GM18907 (cell line): ENCODE results near the gene SPOP.
"Not testable (repeated sequence)": the region's sequence is repeated elsewhere in the genome, so short reads cannot be mapped to it uniquely, and the experiment has no call there.

Source experiments
- ATAC-seq: cut with Tn5 transposase; IDR thresholded peaks from one replicate; pipeline ENCODE4 v1.9.1; 2021; ENCODE audit warnings: mild to moderate bottlenecking, moderate library complexity; ENCODE audit not compliant: unreplicated experiment

Gene SPOP

DNA sequence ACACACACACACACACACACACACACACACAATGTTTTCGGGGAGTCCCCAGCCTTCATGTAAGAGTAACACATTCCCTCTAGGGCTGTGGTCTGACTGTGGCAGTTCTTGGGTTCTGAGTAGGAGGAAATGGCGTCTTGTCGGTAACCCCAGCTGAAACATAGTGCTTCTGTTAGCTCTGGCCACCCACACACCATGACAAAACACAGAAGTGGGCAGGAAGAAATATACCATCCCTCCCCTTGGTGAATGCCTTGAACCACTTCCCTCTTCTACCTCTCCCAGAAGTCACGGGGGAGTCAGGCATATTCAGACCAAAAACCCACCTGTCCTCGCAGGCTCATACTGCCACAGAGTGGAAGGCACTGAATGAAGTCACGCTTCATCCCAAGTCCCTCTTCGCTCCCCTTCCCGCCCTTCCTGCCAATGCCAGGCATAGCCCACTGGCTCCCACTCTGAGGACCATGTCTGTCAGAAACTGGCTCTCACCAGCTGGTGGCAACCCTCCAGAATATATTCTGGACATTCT, 18.4 kb upstream of the SPOP start:
- no peak for ATAC-seq

DNA sequence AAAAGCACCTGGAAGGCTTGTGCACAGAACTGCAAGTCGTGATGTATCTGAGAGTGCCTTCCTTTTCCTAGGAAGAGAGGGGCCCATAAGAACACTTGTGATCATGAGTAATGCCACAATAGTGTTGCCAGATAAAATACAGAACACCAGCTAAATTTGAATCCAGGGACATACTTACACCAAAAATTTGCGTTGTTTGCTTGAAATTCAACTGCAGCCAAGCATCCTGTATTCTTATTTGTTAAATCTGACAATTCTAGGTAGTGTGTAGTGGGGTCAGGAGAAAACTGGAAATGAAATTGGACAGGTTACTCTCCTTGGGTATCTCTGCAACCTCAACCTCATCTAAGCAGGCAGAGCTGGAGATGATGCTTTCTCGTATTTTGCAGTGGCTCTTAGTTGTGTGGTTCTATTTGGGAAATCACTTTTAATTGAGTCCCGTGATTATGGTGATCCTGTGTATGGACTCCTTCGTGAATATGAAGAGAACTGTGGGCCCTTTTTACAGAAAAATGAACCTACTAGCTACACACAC, 17.9 kb upstream of the SPOP start:
- no peak for ATAC-seq

DNA sequence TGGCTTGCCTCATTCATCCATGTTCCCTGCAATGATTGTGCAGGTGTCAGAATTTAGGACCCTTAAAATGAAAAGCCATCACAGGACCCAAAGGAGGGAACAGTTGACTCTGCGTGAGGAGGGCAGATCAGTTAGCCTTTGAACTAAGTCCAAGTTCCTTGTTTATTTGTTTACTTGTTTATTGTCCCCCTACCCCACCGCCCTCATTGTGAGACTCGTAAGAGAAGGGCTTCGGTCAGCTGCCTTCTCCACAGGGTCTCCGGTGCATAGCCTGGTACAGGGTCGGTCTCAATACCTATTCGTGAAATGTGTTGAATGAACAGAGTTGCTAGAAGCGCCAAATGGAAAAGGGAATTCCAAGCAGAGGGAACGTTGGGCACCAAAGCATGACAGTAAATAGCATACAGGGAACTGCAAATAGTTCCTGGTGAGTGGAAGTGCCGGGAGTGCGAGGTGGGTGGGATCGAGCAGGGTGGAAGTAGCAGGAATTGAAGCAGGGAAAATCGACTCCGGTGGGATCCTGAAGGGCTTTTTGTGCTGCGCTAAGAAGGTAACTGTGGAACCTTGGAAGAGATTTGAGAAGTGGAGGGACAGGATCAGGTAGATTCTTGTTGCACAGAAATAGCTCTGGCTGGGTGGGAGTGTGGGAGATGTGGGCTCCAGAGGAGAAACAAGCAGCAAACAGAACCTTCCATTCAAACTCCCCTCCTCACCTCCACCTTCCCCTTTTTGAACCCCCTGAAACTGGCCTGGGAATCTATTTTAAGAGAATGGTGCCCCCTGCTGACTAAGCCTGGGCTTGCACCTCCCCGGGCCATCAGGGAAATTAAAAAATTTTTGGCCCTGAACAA, 17.2 kb upstream of the SPOP start:
- no peak for ATAC-seq

DNA sequence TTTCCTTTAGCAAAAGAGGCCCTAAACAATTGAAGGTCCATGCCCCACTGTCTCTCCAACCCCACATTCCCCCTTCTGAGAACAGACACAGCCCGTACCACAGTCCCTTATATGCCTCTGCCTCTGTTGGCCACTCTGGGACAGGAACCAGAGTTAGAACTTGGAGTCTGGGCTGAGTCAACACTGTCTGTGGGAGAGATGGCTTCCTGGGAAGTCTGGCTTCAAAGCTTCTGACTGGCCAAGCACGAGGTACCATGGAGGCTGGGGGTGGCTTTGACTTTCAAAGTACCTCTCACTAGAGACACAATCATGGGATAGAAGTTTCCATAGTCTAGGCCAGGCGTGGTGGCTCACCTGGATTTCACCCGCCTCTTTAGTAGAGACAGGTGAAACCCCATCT, 14.9 kb upstream of the SPOP start:
- ATAC-seq: no peak

DNA sequence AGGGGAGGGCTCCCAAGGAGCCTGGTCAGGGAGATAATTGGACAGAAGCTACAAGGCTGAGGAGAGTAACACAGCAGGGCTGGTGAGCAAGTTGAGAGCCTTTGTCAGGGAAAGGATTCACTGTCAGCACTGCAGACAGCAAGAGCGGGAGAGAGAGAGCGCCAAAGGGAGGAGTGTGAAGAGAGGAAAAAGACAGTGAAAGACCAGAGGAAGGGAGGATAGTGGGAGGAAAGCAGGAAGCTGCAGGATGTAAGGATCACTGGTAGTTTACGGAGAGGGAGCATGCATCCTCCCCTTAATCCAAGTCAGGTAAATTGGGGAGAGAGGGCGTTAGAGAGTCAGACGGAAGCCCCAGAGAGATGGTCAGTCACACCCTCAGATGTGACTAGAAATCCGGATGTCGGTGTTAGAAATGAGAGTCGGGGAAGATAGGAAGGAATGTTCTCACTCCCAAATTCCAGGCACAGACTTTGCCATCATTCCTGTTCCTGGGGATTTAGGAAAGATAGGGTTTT, 13.8 kb upstream of the SPOP start:
- ATAC-seq: no peak

DNA sequence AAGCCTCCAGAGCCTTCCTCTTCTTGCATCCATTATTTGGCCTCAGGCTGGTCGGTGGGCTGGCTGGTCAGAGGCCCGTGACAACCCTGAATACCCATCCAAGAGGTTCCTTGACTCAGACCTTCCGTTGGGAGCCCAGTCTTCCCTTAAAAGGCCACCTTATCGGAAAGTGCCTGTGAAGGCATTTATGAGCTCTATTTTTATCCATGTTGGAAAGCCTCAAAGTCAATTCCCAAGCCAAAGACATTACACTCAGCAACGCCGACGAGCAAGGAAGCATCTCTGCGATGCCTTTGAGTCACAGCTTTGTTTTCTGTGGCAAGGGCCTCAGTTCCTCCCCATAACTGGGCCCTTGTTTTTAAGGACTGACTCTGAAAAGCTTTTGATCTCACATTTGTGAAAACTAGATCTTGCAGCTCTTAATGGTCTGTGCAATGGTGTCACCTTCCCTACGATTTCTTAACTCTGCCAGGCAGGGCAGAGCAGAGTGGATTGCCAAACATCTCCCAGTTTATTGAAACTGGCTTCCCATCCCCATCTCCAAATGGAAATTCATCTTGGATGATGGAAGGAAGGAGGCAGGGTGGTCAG, 13.3 kb upstream of the SPOP start:
- no peak for ATAC-seq

DNA sequence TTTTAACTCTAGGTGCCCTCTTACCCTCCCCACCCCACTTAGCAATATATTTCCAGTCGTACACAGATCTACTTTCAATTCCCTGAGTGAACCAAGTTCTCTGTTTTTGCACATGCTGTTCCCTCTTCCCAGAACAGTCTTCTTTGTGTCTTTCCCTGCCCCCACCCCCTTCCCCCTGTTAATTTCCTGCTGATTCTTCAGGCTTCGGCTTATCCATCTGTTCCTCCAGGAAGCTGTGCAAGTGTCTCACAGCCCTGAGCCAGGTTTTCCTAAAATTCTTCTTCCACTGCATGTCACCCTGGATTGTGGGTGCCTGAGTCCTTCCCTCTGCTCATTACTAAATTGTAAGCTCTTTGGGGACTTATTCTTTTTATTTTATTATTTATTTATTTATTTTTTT, 12.4 kb upstream of the SPOP start:
- ATAC-seq: no peak

DNA sequence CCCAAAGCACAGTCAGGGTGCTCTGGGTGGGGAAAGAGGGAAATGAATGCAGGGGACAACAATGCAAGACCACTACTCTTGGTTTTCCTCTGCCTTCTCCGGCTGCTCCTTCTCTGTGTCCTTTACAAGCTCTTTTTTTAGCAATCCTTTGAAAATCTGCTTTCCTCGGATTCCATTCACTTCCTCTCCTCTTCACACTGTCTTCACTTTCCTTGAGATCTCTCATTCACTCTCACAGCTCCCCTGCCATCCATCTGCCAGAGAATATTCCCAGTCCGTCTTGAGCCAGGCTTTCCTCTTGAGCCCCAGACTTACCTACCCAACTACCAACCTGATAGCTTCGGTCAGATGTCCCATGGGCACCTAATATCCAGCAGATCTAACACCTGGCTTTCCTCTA, 11.0 kb upstream of the SPOP start:
- ATAC-seq: no peak

DNA sequence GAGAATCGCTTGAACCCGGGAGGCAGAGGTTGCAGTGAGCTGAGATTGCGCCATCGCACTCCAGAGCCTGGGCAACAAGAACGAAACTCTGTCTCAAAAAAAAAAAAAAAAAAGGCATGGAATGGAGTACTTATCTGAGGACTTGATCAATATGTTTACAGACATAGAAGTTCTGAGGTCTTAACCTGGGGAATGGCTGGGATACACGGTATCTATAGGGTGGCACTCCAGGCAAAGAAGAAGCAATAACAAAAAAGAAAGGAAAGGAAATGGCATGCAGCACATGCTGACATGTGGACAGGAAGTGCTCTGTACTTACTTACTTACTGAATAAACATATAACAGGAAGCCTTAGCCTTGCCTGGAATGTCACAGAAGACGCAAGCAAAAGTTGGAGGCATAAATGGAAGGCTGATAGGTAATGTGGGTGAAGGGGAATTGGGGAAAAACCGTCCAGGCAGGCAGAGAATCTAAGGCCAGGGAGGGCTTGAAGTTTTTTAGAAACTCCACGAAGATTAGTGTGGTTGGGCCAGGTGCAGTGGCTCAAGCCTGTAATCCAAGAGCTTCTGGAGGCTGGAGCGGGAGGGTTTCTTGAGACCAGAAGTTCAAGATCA, 10.1 kb upstream of the SPOP start:
- no peak for ATAC-seq

DNA sequence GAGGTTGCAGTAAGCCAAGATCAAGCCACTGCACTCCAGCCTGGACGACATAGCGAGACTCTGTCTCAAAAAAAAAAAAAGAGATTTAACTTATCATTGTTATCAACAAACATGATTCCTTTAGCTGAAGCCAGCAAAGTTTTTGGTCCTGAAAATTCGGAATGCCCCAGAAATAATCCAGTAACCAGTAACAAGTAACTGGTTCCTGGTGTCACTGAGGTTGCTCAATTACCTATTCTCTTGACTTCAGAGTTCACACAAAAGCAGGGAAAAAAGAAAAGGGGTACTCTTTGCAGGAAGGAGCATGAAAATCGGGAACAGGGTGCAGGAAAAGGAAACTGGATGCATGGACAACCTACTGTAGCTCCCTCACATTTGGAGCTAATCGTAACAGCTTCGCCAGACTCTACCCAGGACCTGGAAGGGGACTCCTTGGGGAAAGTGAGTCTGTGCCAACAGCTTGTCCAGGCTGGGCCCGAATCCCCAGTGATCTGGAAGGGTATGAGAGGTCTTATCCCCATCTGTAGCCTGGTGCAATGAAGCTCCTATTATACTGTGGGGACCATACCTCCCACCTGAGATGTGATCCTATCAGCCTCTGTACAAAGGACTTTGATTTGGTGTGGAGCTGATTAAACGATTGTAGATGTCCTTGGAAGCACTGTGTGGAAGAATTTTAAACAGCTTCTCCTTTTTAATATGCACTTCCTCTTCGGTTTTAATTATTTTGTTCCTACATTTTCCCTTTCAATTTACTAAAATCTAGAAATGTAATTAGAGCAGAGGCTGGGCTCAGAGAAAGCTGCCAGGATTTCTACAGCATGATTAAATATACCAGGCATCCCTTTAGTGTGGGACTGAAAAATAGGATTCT, 3.4 kb upstream of the SPOP start:
- no peak for ATAC-seq

DNA sequence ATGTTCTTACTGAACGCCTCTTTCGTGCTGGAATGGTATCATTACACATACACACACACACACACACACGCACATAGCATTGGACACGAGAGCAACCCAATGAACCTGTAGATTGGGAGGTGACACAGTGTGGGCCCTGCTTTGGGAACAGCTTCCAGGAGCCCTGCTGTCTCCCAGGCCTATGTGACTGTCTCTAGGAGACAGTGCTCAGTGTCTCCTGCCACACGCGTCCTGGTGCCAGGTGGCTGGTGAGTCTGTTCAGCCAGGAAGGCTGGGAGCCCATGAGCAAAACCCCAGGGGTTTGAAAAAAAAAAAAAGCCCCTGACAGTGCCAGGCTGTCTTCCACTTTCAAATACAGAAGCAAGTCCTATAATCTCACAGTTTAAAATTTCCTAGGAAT, 2.4 kb upstream of the SPOP start:
- no peak for ATAC-seq

DNA sequence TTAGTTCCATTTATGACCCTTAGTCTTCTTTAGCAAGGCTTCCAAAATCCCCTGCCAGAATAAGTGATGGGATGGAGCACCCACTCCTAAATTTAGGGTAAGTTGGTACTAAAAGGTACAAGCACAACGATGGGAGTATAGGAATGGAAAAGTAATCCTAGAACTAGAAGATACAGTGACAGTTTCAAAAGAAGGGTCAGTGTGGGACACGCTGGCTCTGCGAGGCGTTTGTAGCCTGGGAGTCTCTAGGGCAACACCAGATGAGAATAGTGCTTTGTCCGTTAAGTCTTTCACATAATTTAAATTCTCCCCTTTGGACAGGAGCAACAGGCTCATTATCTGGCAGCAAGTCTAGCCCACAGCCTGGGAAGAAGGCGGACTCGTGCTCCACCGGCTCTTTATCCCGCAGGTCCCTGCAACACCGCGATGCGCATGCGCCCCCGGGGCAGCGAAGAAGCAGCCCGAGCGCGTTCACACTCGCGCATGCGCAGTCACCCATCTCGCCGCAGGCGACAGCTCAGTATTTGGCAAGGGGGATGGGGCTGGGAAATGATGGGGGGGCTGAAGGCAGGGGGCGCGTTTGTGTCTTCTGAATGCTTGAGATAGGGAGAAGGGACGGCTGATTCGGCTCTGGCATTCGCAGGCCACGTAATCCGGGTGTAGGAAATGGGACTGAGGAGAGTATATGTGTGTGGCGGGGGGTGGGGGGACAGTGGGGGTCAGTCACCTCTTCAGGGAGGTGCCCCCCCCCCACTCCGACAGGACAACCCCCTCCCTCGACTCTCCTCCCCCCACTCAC, 564 bp downstream of the SPOP start:
- ATAC-seq: peak; percentile 47

DNA sequence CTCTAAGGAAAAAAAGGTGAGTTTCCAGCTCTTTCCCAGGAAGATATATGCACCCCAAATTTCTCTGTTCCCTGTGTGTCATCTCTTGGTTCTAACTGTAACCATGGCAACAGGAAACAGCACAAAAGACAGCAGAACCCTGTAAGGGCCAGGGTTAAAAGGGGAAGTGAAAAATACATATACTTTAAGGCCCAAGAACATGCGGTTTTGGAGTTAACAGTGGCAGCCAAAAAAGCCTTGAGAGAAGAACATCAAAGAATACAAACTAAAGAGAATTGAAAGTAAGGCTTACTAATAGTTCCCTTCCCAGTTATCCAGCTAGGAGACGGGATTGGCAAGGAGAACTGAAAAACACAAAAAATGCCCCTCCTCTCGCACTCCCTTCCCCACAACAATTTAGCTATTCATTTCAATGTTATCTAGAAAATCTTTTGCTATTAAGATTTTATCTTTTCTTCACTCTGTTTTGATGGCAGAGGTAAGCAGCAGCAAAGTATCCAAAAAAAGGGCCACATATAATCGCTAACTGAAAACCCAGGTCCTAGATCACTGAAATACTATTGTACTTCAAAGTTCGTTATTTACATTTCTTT, 1.5 kb downstream of the SPOP start:
- ATAC-seq: peak; percentile 65

DNA sequence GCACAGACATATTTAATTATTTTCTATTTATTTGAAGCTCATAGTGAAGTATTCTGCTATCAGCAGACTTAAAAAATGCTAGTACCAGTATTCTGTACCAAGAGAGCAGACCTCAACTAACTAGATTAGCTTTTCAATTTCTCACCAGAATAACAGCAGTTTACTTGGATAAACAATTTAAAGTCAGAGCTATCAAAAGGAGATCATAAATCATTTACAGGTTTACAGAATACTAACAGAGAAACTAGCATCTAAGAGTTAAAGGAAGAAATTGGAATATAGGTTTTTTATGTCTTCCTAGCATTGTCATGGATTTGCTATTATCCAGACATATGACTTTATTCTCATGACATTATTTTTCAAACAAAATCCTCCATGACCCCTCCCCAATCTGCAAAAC, 3.4 kb downstream of the SPOP start:
- ATAC-seq: no peak

DNA sequence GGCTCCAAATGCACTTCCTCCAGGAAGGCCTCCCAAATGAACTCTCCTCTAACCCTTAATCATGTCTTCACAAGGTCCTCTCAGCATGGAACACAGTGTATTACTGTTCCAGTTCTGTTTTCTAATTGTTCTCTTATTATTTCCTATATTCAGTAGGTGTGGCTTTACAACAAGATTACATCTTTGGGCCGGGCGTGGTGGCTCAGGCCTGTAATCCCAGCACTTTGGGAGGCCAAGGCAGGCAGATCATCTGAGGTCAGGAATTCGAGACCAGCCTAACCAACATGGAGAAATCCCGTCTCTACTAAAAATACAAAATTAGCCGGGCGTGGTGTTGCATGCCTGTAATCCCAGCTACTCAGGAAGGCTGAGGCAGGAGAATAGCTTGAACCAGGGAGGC, 4.2 kb downstream of the SPOP start:
- not testable (repeated sequence) for ATAC-seq

DNA sequence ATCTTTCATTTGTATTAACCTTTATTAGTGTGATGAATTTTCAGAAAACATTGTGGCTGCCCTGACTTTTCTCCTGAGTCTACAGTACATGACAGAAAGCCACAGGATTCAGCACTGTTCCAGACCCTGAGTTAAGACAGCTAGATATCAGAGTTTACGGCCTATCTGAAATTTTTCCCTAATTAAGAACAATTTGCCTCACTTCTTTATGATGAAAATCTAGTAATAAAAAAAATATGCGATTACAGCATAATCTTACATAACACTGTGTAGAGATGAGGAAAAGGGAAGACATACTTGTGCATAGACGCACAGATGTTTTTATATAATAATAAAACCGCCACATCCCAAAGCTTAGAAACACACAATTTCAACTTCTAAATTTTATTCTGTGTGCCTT, 7.3 kb downstream of the SPOP start:
- no peak for ATAC-seq

DNA sequence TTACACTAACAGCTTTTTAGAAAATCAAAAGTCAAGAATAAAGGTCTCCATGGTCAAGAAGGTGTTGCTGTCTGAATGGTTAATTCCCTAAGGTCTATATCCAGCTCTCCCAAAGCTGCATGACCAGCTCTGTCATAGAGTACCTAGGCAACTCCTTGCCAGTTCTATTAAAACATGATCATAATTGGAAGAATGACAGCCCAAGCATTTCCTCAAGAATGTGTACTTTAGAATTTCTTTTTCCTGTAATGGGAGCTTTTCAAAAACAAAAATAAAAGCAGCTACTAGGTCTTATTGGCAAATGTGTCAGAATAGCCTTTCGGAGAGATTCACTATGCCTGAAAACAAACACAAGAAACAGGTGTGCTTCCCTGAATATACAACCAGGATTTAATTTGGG, 7.9 kb downstream of the SPOP start:
- ATAC-seq: no peak

DNA sequence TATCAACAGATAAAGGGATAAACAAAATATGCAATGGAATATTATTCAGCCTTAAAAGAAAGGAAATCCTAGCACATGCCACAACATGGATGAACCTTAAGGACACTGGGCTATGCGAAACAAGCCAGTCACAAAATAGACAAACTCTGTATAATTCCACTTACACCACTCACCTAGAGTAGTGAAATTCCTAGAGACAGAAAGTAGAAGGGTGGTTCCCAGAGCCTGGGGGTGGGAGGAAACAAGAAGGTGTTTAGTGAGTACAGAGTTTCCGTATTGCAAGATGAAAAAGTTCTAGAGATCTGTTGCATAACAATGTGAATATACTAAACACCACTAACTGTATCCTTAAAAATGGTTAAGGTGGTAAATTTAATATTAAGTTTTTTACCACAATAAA, 10.0 kb downstream of the SPOP start:
- no peak for ATAC-seq

DNA sequence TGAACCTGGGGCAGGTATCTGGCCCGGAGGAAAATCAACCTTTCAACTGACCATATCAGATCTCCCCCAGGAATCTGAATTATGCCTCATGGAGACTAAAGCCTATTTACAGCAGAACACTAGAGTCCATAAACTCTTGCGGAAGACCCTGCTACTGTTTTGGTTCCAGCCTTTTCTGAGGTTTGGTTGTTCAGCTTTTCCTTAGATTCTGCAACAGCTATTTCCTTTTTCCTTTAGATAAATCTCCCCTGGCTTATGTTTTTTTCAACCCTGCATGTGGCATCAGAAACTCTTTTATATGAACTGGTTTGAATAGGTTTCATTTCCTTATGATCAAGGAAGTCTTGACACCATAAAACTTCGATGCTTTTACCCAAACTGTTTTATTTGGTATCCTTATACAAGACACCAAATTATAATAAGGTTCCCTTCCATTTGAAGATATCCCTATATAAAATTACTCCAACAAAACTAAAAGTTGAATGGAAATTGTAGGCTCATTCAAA, 13.1 kb downstream of the SPOP start:
- ATAC-seq: no peak
